GM19372 (cell line): ENCODE measurements around the gene VSTM4.

Experiments
- ATAC-seq: cut with Tn5 transposase; IDR thresholded peaks from one replicate; pipeline ENCODE4 v1.9.1; 2021; ENCODE audit warnings: mild to moderate bottlenecking, low read depth, moderate library complexity; ENCODE audit not compliant: unreplicated experiment

The VSTM4 gene

GRCh38 chr10:49118430-49119074 is 3.2 kb upstream of the VSTM4 start:
- ATAC-seq, result no peak

- ATAC-seq, result no peak
Measured at GRCh38 chr10:49117376-49118070, 2.2 kb upstream of the VSTM4 start.

DNA sequence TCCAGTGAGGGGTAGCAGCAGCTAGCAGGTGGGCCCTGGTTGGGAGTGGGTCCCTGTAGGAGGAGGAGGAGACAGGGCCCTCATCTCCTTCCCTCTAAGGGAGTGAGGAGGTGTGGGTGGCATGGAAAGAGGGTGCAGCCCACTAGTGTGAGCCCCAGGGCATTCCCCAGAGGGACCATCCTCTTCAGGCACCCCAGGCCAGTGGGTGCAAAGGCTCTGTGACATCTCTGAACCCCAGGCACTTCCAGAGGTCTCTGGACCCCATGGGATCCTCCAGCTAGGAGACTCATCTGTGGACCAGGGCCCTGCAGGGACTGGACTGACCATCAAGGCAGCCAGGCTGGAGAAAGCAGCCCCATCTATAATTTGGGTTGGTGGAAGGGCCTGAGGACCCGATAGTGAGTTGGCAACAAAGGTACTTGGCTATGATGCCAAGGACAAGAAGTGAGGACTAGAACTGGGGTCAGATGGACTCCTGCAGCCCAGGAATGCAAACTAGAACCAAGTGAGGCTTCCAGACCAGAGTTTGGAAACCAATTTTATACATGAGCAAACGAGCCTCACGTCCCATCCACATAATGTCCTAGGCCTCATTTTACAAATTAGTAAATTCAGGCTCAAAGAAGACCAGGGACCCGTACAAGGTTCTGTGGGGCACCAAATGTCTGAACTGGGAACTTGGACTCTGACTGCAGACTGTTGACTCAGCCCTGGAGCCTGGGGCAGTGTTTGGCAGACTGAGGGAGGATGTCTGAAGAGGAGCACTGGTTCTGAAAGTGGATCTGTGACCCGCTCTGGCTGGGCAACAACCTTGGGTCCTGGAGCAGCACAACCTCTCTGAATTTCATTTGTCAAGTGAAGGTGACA is 1.4 kb upstream of the VSTM4 start:
- no peak for ATAC-seq

DNA sequence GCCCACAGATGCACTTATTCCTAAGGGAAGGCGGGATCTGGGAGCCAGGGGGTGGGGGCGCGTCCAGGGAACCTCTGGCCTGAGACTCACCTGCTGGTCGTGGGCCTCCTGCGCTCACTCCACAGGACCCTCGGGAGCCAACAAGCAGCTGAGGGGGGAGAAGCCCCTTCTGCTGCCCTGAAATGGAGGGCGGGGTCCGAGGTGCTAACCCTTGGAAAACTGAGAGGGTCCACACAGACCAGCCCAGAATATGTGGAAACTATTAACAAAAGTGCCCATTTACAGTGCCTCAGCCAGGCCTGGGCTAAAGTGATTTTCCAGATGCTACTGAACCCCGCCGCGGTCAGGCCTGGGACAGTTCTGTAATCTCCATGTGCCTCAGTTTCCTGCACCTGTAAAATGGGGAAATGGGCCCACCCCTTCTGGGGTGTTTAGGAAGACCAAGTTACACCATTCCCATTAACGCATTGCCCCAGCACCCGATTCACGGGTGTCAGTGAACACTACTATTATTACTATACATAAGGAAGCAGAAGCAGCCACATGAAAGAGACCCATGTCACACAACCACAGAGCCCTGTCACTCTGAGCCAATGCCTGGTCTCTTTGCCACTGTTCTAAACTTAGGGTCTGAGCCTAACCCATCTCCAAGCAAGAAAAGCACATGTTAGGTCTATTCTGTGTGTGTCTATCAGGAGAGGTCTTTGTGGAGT is 630 bp upstream of the VSTM4 start:
- no peak for ATAC-seq

GRCh38 chr10:49114718-49115014 is 656 bp downstream of the VSTM4 start:
- no peak for ATAC-seq

GRCh38 chr10:49113741-49114141 is 1.6 kb downstream of the VSTM4 start:
- no peak for ATAC-seq

DNA sequence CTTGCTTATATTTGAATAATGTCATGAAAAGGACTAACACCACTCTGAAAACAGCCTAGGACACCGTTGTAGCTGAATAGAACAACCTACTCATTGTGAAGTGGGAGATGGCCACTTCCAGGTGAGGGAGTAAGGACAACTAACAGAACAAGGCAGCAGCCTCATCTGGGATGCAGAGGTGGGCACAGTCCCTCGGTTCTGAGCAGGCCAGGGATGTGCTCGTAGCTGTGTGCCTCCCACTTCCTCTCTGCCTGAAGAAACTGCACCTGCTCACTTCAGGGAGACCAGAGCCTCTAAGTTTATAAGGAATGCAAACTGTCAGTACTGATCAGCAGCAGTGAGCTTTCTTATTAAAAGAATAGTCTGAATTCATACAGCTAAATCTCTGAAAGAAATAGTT is 2.5 kb downstream of the VSTM4 start:
- no peak for ATAC-seq

DNA sequence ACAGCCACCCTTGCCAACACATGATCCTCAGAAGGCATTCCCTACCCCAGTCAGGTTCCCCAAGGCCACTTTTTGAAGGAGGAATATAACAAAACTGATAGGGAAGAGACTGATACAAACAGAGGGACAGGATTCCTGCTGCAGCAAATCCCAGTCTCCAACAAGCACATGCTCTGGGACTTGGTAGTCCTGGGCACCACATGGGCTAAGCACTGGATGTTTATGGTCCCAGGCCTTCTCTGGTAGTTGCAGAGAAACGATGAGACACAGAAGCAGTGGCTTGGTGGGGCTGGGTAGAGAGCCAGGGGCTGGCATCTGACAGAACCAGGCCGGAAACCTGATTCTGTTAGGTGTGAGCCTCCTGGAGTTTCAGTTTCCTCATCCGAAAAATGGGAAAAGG is 3.2 kb downstream of the VSTM4 start:
- no peak for ATAC-seq

DNA sequence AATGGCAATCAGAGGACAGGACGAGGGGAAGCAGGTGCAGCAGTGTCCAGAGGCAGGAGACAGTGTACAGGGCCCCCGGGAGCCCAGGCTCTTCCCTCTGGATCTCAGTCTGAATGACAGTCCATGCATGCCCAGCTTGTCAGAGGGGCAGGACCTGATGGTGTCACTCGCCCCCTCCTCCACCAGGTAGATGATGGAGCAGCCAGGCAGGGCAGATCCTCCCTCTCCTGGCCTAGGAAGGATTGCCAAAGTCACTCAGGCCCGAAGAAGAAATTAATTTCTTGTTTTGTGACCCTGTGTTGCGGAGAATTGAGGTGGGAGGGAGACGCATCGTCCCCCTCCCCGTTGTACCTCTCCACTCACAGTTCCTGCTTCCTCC is 4.0 kb downstream of the VSTM4 start:
- no peak for ATAC-seq

GRCh38 chr10:49110684-49111319 is 4.5 kb downstream of the VSTM4 start:
- no peak for ATAC-seq

DNA sequence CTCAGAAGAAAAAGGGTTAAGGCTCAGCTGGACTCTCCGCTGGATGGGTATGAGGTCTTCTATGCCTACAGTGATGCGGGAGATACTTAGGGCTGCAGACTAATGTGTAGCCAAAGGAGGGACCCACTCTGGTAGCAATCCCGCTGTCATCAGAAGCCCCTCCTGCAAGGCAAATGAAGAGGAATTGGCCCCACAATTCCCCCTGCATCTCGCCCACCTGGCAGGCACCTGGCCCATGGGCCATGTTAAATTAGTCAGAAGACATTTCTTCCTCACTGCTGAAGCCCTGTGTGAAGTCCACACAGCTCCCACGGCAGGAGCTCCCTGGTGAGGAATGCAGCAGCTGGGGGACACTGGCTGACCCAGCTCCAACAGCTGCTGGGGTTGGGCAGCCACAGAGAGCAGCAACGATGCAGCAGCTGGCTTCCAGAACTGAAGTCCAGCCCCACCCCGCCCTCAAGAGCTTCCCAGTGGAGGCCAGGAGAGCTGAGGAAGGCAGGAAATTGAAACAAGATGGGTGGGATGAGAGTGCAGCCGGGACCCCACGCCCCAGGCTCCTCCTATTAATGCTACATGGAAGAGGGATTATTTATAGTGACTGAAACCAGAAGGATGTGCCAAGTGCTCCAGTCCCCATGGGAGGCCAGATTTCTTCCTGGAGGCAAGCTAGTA is 5.5 kb downstream of the VSTM4 start:
- ATAC-seq, result no peak

DNA sequence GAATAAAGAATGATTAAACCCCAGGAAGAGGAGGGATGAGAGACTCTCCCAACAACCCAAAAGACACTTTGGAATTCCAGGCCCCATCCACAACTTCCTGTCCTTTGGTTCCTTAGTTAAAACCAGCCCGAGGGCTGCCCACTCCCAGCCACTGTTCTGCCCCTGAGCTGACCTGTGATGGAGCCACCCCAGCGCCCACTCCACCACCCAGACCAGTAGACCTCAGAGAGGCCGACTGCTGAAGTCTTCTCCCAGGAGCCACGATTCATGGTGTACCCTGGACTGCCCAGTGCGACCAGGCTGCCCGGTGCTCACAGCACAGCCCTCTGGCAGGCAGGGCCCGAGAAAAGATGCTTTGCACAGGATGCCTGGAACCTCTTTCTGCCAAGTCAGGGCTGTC is 6.7 kb downstream of the VSTM4 start:
- ATAC-seq, result no peak

DNA sequence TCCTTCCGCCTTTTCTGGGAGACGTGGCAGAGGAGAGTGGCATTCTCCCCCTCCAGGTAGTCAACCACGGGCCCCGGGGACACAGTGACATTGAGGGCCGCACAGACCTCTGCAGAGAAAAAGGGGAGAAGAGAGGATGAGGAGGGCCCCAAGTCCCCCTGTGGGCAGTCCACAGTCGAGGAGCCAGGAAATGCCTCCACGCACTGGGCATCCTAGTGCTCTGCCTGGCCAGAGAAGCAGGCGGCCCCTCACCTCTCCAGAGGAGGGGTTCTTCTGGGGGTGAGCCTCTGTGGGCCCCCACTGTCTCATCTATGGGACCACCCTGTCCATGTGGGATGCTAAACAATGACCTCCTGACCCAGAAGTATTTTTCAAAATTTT is 7.4 kb downstream of the VSTM4 start:
- ATAC-seq, result no peak

GRCh38 chr10:49107111-49107886 is 8.0 kb downstream of the VSTM4 start:
- ATAC-seq, result no peak

DNA sequence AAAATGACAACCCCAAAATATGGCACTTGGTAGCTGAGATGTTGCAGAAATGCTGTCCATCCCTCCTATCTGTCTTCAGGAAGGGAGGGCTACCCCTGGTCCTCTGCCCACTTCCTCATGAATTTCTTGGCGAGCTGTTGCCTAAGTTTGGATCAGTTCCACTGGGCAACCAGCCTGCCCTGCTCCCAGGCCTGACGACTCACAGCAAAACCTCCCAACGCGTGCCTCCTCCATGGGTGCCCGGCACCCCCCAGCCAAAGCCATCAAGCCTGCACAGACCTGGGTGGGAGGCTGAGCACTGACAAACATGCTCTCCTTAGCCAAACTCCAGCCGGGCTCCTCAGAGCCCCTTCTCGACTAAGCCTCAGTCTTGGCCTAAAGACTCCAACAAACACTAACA is 8.9 kb downstream of the VSTM4 start:
- ATAC-seq, result no peak

DNA sequence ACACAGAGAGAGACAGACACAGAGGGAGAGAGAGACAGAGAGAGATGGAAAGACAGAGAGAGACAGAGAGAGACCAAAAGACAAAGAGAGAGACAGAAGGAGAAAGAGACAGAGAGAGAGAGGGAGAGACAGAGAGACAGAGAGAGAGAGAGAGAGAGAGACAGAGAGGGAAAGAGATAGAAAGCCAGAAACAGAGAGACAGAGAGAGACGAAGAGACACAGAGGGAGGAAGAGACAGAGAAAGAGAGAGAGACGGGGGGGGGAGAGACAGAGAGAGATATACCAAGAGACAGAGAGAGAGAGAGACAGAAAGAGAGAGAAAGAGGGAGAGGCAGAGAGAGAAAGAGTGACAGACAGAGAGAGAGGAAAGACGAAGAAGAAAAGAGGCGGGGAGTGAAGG is 10.2 kb downstream of the VSTM4 start:
- no peak for ATAC-seq

GRCh38 chr10:49104323-49104722 is 11.0 kb downstream of the VSTM4 start:
- no peak for ATAC-seq

DNA sequence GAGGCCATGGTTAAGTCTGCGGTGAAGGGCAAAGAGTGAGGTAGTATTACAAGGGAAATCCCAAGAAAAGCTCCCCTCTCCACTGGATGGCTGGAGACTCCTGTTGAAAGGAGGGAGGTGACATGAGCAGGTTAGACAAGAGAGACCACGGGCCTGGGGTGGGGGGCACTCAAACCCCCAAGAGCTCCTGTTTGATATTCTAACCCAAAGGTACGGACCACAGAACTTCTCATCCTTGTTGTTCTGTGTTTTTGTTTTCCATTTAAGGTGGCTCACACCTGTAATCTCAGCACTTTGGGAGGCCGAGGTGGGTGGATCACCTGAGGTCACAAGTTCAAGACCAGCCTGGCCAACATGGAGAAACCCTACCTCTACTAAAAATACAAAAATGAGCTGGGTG is 11.6 kb downstream of the VSTM4 start:
- no peak for ATAC-seq

DNA sequence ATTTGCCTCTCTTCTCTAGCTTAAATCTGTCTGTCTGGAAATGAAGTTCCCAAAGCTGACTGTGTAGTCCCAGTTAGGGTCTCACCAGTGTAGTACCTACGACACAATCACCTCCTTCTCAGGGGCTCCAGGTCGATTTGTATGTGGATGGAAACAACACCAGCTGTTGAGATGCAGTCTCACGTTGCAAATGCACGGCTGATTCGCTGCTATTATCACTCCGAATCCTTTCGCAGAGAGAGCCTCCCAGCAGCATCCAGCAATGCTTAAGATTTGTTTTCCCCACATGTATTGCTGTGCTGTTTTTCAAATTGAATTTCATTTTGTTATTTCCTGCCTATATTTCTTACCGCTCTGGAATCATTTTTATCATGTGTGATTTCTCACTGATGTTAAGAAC is 16.3 kb downstream of the VSTM4 start:
- no peak for ATAC-seq
